ENCODE data around the gene RHOXF1. TPM values are rescaled to one million over a fixed set of nuclear protein-coding genes. Genes with fewer than 3 reads are reported as not detected.
A peak's percentile ranks its signal among the peaks of the same experiment; 100 is the strongest.
"Not testable (repeated sequence)": the region's sequence is repeated elsewhere in the genome, so short reads cannot be mapped to it uniquely, and the experiment has no call there.

The RHOXF1 gene
- total RNA-seq, 1 donor from 2014 or later, result 0.72 TPM

DNA sequence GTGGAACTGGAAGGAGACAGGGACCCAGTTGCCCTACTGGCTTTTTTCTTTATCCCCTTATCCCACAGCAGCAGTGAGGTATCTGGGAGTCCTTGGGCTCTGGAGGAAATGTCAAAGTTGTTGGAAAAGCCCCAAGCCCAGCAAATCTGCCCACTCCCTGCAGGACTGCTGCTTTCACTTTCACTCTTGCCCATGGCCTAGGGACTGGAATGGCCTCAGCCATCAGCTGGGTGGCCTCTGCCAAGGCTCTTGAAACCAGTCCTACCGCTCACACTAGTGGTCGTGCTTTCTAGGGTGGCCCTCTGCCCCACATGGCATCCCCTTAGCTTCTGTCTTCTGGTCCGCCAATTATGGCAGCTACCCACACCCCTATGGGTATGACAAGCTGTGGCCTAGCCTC lies 9.7 kb upstream of the RHOXF1 start:
- Histone ChIP-seq H3K27ac (no peak overlapping the region), H3K4me3 (no peak overlapping the region), H3K4me1 (no peaks in the 10 kb centered on the region), H3K36me3 (no peaks in the 10 kb centered on the region), H3K9me3 (no peaks in the 10 kb centered on the region), H3K27me3 (no peaks in the 10 kb centered on the region)
- TF ChIP-seq, protein P1, sequence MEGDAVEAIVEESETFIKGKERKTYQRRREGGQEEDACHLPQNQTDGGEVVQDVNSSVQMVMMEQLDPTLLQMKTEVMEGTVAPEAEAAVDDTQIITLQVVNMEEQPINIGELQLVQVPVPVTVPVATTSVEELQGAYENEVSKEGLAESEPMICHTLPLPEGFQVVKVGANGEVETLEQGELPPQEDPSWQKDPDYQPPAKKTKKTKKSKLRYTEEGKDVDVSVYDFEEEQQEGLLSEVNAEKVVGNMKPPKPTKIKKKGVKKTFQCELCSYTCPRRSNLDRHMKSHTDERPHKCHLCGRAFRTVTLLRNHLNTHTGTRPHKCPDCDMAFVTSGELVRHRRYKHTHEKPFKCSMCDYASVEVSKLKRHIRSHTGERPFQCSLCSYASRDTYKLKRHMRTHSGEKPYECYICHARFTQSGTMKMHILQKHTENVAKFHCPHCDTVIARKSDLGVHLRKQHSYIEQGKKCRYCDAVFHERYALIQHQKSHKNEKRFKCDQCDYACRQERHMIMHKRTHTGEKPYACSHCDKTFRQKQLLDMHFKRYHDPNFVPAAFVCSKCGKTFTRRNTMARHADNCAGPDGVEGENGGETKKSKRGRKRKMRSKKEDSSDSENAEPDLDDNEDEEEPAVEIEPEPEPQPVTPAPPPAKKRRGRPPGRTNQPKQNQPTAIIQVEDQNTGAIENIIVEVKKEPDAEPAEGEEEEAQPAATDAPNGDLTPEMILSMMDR (IDR thresholded peaks at IDR 0.05), result no peak
- ATAC-seq, result peak; percentile 44
- intact Hi-C loops (cut with DNase I), result no loop called here
- no peak for DNase-seq

DNA sequence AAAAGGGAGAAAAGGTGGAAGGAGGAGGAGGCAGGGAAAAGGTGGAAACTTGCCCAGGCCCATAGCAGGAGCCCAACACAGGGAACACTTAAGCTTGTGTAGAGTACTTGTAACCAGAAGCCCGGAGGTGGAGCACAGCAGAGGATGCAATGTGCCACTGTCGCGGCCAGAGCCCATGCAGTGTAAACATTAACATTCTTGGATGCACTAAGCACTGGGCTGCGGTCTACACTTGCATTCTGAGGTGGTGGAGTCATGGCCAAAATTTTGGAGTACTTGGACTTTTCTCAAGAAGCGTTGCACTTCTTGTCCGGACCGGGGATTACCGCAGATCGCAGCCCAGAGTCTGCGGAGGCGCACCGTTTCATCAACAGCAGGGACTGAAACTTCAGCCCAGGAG lies 4.5 kb upstream of the RHOXF1 start:
- Histone ChIP-seq H3K4me1 (no peaks in the 10 kb centered on the region), H3K9me3 (no peaks in the 10 kb centered on the region), H3K27me3 (no peaks in the 10 kb centered on the region), H3K4me3 (no peak overlapping the region), H3K27ac (no peak overlapping the region), H3K36me3 (no peaks in the 10 kb centered on the region)
- DNase-seq, result peak; percentile 67
- TF ChIP-seq, protein P1 (IDR thresholded peaks at IDR 0.05), result no peak
- intact Hi-C loops (cut with DNase I), result no loop called here
- peak; percentile 98 for ATAC-seq

DNA sequence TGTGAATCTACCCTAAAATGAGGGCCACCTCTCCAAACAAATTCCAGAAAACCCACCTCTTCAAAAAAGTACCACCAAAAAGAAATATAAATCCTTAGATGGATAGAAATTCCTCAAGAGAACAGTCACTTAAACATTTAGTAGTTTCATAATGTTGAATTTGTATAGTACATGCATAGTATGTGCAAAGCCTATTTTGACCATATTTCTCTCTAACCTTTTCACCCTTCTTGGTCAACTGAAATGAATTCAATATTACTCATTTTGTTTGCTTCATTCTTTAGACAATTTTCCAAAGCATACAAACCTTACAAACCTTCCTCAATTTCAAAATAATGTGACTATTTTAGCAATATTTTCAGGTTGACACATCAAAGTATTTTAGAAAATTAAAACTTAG lies 4.1 kb downstream of the RHOXF1 start:
- Histone ChIP-seq H3K4me3 (no peak overlapping the region), H3K27me3 (no peaks in the 10 kb centered on the region), H3K4me1 (no peaks in the 10 kb centered on the region), H3K27ac (no peak overlapping the region), H3K9me3 (no peaks in the 10 kb centered on the region), H3K36me3 (no peaks in the 10 kb centered on the region)
- DNase-seq (no peak), ATAC-seq (no peak)
- TF ChIP-seq, protein P1 (IDR thresholded peaks at IDR 0.05), result no peak
- intact Hi-C loops (cut with DNase I), result no loop called here

DNA sequence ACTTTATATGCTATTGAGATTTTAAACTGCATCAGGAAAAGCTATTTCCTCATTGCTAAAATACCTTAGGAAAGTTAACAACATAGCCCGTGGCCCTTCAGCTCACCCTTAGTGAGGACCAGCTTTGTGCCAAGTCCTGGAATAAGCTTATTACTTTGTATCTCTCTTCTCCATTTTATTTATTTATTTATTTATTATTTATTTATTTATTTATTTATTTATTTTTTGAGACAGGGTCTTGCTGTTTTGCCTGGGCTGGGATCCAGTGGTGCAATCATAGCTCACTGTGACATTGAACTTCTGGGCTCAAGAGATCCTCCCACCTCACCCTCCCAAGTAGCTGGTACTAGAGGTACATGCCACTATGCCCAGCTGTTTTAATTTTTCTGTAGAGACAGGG lies 6.3 kb downstream of the RHOXF1 start:
- DNase-seq (no peak), ATAC-seq (no peak)
- intact Hi-C loops (cut with DNase I), result no loop called here
- H3K4me1 ChIP-seq, result no peaks in the 10 kb centered on the region
- no peaks in the 10 kb centered on the region for H3K36me3 ChIP-seq
- H3K9me3 ChIP-seq, result no peaks in the 10 kb centered on the region
- H3K27me3 ChIP-seq, result no peaks in the 10 kb centered on the region
- TF ChIP-seq, protein P1 (IDR thresholded peaks at IDR 0.05), result no peak
- H3K4me3 ChIP-seq, result no peak overlapping the region
- no peak overlapping the region for H3K27ac ChIP-seq

DNA sequence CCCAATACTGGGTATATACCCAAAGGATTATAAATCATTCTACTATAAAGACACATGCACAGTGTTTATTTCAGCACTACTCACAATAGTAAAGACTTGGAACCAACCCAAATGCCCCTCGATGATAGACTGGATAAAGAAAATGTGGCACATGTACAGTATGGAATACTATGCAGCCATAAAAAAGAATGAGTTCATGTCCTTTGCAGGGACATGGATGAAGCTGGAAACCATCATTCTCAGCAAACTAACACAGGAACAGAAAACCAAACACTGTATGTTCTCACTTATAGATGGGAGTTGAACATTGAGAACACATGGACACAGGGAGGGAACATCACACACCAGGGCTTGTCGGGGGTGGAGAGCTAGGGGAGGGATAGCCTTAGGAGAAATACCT lies 11.0 kb downstream of the RHOXF1 start:
- H3K9me3 ChIP-seq; H3K4me1 ChIP-seq; H3K27ac ChIP-seq; H3K4me3 ChIP-seq; H3K36me3 ChIP-seq; ATAC-seq; H3K27me3 ChIP-seq; intact Hi-C loops (cut with DNase I); DNase-seq: not testable (repeated sequence)

DNA sequence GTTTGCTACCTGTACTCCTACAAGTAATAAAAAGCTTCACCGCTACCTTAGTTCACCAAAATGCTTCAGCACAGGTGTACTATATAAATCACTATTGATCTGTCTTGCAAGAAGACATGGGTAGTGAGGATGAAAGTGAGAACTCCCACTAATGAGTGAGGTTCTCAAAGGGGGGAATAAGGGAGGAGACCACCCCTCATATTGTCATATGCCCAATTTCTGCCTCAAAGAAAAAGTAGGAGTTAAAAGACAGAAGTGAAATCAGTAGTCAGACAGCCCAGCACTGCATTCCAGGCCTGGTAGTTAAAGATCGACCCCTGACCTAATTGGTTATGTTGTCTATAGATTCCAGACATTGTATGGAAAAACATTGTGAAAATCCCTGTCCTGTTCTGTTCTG lies 14.7 kb downstream of the RHOXF1 start:
- intact Hi-C loops (cut with DNase I), result not testable (repeated sequence)

DNA sequence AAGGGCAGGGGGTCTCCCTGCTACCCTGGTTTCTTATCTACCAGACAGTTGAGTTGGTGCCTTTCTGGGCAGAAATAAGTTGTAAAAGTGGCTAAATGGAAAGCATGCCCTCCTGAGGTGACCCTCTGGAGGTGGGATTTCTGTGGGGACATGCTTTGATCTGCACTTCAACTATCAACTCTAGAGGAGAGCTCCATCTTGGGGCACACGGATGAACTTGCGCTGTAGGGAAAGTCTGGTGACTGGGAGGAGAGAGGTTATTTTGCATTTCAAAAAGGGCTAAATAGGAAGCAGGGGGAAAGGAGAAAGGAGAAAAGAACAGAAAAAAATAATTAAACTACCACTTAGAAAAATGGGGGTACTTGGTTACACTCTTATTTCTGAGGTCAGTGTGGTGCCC lies 25.5 kb downstream of the RHOXF1 start:
- ATAC-seq, result no peak

More for the DNA sequence above, 14.7 kb downstream of the RHOXF1 start:
- DNase-seq, H3K27ac ChIP-seq, H3K4me1 ChIP-seq, H3K27me3 ChIP-seq, H3K9me3 ChIP-seq, H3K36me3 ChIP-seq, ATAC-seq, H3K4me3 ChIP-seq: not testable (repeated sequence)

More for the DNA sequence above, 25.5 kb downstream of the RHOXF1 start:
- TF ChIP-seq, protein P1 (IDR thresholded peaks at IDR 0.05), result no peak
- Histone ChIP-seq H3K27ac (no peak overlapping the region), H3K9me3 (no peaks in the 10 kb centered on the region), H3K27me3 (no peaks in the 10 kb centered on the region), H3K4me3 (no peak overlapping the region), H3K36me3 (no peaks in the 10 kb centered on the region), H3K4me1 (no peaks in the 10 kb centered on the region)
- DNase-seq, result no peak
- intact Hi-C loops (cut with DNase I), result no loop called here

Measured in upper lobe of right lung (tissue), 1 donor.